Measurements from ENCODE around the gene CYP17A1.

The CYP17A1 gene

GRCh38 chr10:102791754-102792395, 45.3 kb downstream of the CYP17A1 start:
- DNase-seq = no peak
- no peaks in the 10 kb centered on the region for H3K27me3 ChIP-seq (replicated peaks in 2 of 5; ENCODE audit: control insufficient read depth in 4 of 5, insufficient read depth in 5 of 5, low read length in 4 of 5)
- no peak overlapping the region for H3K4me3 ChIP-seq (ENCODE audit: control insufficient read depth in 1 of 7, extremely low read depth in 1 of 7, insufficient read depth in 4 of 7, low read depth in 2 of 7, low read length in 6 of 7)
- 99% methylated on average over 7 of the region's 8 CpGs for WGBS (ENCODE audit: insufficient coverage)
- ChIA-PET POLR2A (no interaction called here), CTCF (interaction anchor here (1.1 kb wide), 1 partner anchor 10 kb away, joined by 3 read pairs; no protein-coding TSS in a partner anchor)
- H3K27ac ChIP-seq (ENCODE audit: insufficient read depth in 1 of 2, low read depth in 1 of 2, low read length in 2 of 2, poor library complexity in 1 of 2, severe bottlenecking in 2 of 2) = no peak overlapping the region
- H3K4me1 ChIP-seq (ENCODE audit: control extremely low read depth in 1 of 4, control insufficient read depth in 4 of 4, insufficient read depth in 4 of 4, low read length in 3 of 4) = peaks cover 16 to 37% (median 30%) of the 10 kb centered on the region in 4 experiments
- H3K36me3 ChIP-seq (ENCODE audit: control insufficient read depth in 4 of 4, insufficient read depth in 4 of 4, low read length in 3 of 4) = peaks cover 0 to 3% (median 2%) of the 10 kb centered on the region in 4 experiments
- H3K9me3 ChIP-seq (ENCODE audit: control extremely low read depth in 1 of 5, control insufficient read depth in 4 of 5, insufficient read depth in 2 of 5, low read depth in 1 of 5, low read length in 4 of 5) = peaks cover 0 to 3% (median 0%) of the 10 kb centered on the region in 5 experiments

GRCh38 chr10:102785818-102786217, 51.4 kb downstream of the CYP17A1 start:
- POLR2A ChIA-PET = interaction anchor here (1.4 kb wide), 1 partner anchor 9 kb away, joined by 4 read pairs; no protein-coding TSS in a partner anchor
- H3K27ac ChIP-seq (ENCODE audit: insufficient read depth in 1 of 2, low read depth in 1 of 2, low read length in 2 of 2, poor library complexity in 1 of 2, severe bottlenecking in 2 of 2) = peak overlapping the region; percentile 56 to 82
- no peaks in the 10 kb centered on the region for H3K27me3 ChIP-seq (replicated peaks in 2 of 5; ENCODE audit: control insufficient read depth in 4 of 5, insufficient read depth in 5 of 5, low read length in 4 of 5)
- H3K4me3 ChIP-seq (ENCODE audit: control insufficient read depth in 1 of 7, extremely low read depth in 1 of 7, insufficient read depth in 4 of 7, low read depth in 2 of 7, low read length in 6 of 7) = peak overlapping the region in 2 of 7 experiments; percentile 13 to 50
- CTCF ChIA-PET = interaction anchor here (0.9 to 2.7 kb wide), 5 partner anchors 8 to 34 kb away, joined by 3 to 12 read pairs (median 4); no protein-coding TSS in a partner anchor
- H3K36me3 ChIP-seq (ENCODE audit: control insufficient read depth in 4 of 4, insufficient read depth in 4 of 4, low read length in 3 of 4) = peaks cover 0 to 2% (median under 1%) of the 10 kb centered on the region in 4 experiments
- peak; percentile 81 to 87 (median 86) for DNase-seq
- H3K4me1 ChIP-seq (ENCODE audit: control extremely low read depth in 1 of 4, control insufficient read depth in 4 of 4, insufficient read depth in 4 of 4, low read length in 3 of 4) = peaks cover 17 to 54% (median 35%) of the 10 kb centered on the region in 4 experiments
- 23% methylated on average over 2 of the region's 2 CpGs for WGBS (ENCODE audit: insufficient coverage)
- peaks cover 0 to 3% (median 0%) of the 10 kb centered on the region in 5 experiments for H3K9me3 ChIP-seq (ENCODE audit: control extremely low read depth in 1 of 5, control insufficient read depth in 4 of 5, insufficient read depth in 2 of 5, low read depth in 1 of 5, low read length in 4 of 5)

DNA sequence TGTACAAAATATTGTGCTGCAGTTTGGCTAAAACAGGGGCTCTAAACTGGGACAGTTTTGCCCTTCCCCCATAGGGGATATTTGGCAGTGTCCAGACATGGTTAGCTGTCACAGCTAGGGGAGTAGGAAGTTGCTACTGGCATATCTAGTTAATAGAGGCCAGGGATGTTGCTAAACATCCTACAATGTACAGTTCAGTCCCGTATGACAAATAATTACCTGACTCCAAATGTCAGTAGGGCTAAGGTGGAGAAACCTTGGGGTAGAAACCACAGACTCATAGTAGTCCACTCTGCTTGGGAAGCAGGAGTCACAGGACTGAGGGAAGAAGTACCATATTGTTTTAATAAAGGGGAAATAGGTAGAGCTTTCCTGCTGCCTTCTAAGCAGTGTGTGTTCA, 53.6 kb downstream of the CYP17A1 start:
- CTCF ChIA-PET = no interaction called here
- Histone ChIP-seq H3K27me3 (replicated peaks in 2 of 5; ENCODE audit: control insufficient read depth in 4 of 5, insufficient read depth in 5 of 5, low read length in 4 of 5) (no peaks in the 10 kb centered on the region), H3K27ac (ENCODE audit: insufficient read depth in 1 of 2, low read depth in 1 of 2, low read length in 2 of 2, poor library complexity in 1 of 2, severe bottlenecking in 2 of 2) (no peak overlapping the region), H3K9me3 (ENCODE audit: control extremely low read depth in 1 of 5, control insufficient read depth in 4 of 5, insufficient read depth in 2 of 5, low read depth in 1 of 5, low read length in 4 of 5) (no peaks in the 10 kb centered on the region), H3K36me3 (ENCODE audit: control insufficient read depth in 4 of 4, insufficient read depth in 4 of 4, low read length in 3 of 4) (no peaks in the 10 kb centered on the region), H3K4me1 (ENCODE audit: control extremely low read depth in 1 of 4, control insufficient read depth in 4 of 4, insufficient read depth in 4 of 4, low read length in 3 of 4) (peaks cover 17 to 59% (median 37%) of the 10 kb centered on the region in 4 experiments), H3K4me3 (ENCODE audit: control insufficient read depth in 1 of 7, extremely low read depth in 1 of 7, insufficient read depth in 4 of 7, low read depth in 2 of 7, low read length in 6 of 7) (no peak overlapping the region)
- DNase-seq = no peak
- WGBS (ENCODE audit: insufficient coverage) = no CpG with 5 or more reads among the region's 1 CpG
- POLR2A ChIA-PET = interaction anchor here (0.6 kb wide), 1 partner anchor 11 kb away, joined by 5 read pairs; no protein-coding TSS in a partner anchor

GRCh38 chr10:102782673-102783551, 54.3 kb downstream of the CYP17A1 start:
- DNase-seq = no peak
- no peaks in the 10 kb centered on the region for H3K27me3 ChIP-seq (replicated peaks in 2 of 5; ENCODE audit: control insufficient read depth in 4 of 5, insufficient read depth in 5 of 5, low read length in 4 of 5)
- no peak overlapping the region for H3K27ac ChIP-seq (ENCODE audit: insufficient read depth in 1 of 2, low read depth in 1 of 2, low read length in 2 of 2, poor library complexity in 1 of 2, severe bottlenecking in 2 of 2)
- 89% methylated on average over 16 of the region's 18 CpGs for WGBS (ENCODE audit: insufficient coverage)
- H3K4me3 ChIP-seq (ENCODE audit: control insufficient read depth in 1 of 7, extremely low read depth in 1 of 7, insufficient read depth in 4 of 7, low read depth in 2 of 7, low read length in 6 of 7) = no peak overlapping the region
- POLR2A ChIA-PET = interaction anchor here (0.6 kb wide), 1 partner anchor 10 kb away, joined by 5 read pairs; no protein-coding TSS in a partner anchor
- H3K4me1 ChIP-seq (ENCODE audit: control extremely low read depth in 1 of 4, control insufficient read depth in 4 of 4, insufficient read depth in 4 of 4, low read length in 3 of 4) = peaks cover 17 to 59% (median 37%) of the 10 kb centered on the region in 4 experiments
- CTCF ChIA-PET = interaction anchor here (1.5 to 8.4 kb wide), 2 partner anchors 8 to 29 kb away, joined by 3 to 60 read pairs; no protein-coding TSS in a partner anchor
- peaks cover 0 to 3% (median 0%) of the 10 kb centered on the region in 4 experiments for H3K36me3 ChIP-seq (ENCODE audit: control insufficient read depth in 4 of 4, insufficient read depth in 4 of 4, low read length in 3 of 4)
- H3K9me3 ChIP-seq (ENCODE audit: control extremely low read depth in 1 of 5, control insufficient read depth in 4 of 5, insufficient read depth in 2 of 5, low read depth in 1 of 5, low read length in 4 of 5) = no peaks in the 10 kb centered on the region

DNA sequence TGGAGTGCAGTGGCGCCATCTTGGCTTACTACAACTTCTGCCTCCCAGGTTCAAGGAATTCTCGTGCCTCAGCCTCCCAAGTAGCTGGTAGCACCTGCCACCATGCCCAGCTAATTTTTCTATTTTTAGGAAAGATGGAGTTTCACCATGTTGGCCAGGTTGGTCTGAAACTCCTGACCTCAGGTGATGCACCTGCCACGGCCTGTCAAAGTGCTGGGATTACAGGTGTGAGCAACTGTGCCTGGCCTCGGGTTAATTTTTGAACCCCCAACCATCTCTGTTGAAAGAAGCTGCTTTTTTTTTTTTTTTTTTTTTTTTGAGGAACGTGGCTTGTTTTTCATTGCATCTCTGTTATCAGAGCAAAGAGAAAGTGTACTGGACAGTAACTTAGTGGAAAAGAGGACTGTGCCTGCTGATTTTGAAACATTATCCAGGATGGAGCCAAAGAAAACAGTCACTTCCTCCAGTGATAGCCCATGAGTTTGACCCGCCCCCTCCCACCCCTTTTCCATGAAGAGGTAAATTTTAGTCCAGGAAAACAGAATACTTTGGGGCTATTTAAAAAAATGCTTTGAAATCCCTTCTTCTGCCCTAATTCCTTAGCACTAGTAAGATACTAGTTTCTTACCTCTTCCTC, 55.2 kb downstream of the CYP17A1 start:
- H3K4me1 ChIP-seq (ENCODE audit: control extremely low read depth in 1 of 4, control insufficient read depth in 4 of 4, insufficient read depth in 4 of 4, low read length in 3 of 4) = peaks cover 16 to 55% (median 36%) of the 10 kb centered on the region in 4 experiments
- H3K4me3 ChIP-seq (ENCODE audit: control insufficient read depth in 1 of 7, extremely low read depth in 1 of 7, insufficient read depth in 4 of 7, low read depth in 2 of 7, low read length in 6 of 7) = no peak overlapping the region
- H3K9me3 ChIP-seq (ENCODE audit: control extremely low read depth in 1 of 5, control insufficient read depth in 4 of 5, insufficient read depth in 2 of 5, low read depth in 1 of 5, low read length in 4 of 5) = no peaks in the 10 kb centered on the region
- no peaks in the 10 kb centered on the region for H3K27me3 ChIP-seq (replicated peaks in 2 of 5; ENCODE audit: control insufficient read depth in 4 of 5, insufficient read depth in 5 of 5, low read length in 4 of 5)
- WGBS (ENCODE audit: insufficient coverage) = 92% methylated on average over 2 of the region's 6 CpGs
- H3K36me3 ChIP-seq (ENCODE audit: control insufficient read depth in 4 of 4, insufficient read depth in 4 of 4, low read length in 3 of 4) = peaks cover 0 to 3% (median 0%) of the 10 kb centered on the region in 4 experiments
- ChIA-PET POLR2A (no interaction called here), CTCF (interaction anchor here (1.1 to 8.4 kb wide), 4 partner anchors 9 to 29 kb away, joined by 3 to 60 read pairs (median 4); no protein-coding TSS in a partner anchor)
- DNase-seq = no peak
- no peak overlapping the region for H3K27ac ChIP-seq (ENCODE audit: insufficient read depth in 1 of 2, low read depth in 1 of 2, low read length in 2 of 2, poor library complexity in 1 of 2, severe bottlenecking in 2 of 2)

- Histone ChIP-seq H3K4me3 (ENCODE audit: control insufficient read depth in 1 of 7, extremely low read depth in 1 of 7, insufficient read depth in 4 of 7, low read depth in 2 of 7, low read length in 6 of 7) (peak overlapping the region in 2 of 7 experiments; percentile 35 to 44), H3K36me3 (ENCODE audit: control insufficient read depth in 4 of 4, insufficient read depth in 4 of 4, low read length in 3 of 4) (peaks cover 0 to 3% (median 0%) of the 10 kb centered on the region in 4 experiments), H3K27ac (ENCODE audit: insufficient read depth in 1 of 2, low read depth in 1 of 2, low read length in 2 of 2, poor library complexity in 1 of 2, severe bottlenecking in 2 of 2) (peak overlapping the region in 1 of 2 experiments; percentile 31), H3K9me3 (ENCODE audit: control extremely low read depth in 1 of 5, control insufficient read depth in 4 of 5, insufficient read depth in 2 of 5, low read depth in 1 of 5, low read length in 4 of 5) (no peaks in the 10 kb centered on the region), H3K27me3 (replicated peaks in 2 of 5; ENCODE audit: control insufficient read depth in 4 of 5, insufficient read depth in 5 of 5, low read length in 4 of 5) (no peaks in the 10 kb centered on the region), H3K4me1 (ENCODE audit: control extremely low read depth in 1 of 4, control insufficient read depth in 4 of 4, insufficient read depth in 4 of 4, low read length in 3 of 4) (peaks cover 10 to 55% (median 36%) of the 10 kb centered on the region in 4 experiments)
- CTCF ChIA-PET = interaction anchor here (1.1 to 8.4 kb wide), 4 partner anchors 8 to 28 kb away, joined by 3 to 60 read pairs (median 4); no protein-coding TSS in a partner anchor
- peak; percentile 37 to 74 (median 68) for DNase-seq
- POLR2A ChIA-PET = no interaction called here
- 49% methylated on average over 6 of the region's 8 CpGs for WGBS (ENCODE audit: insufficient coverage)
These were observed 55.9 kb downstream of the CYP17A1 start for GRCh38 chr10:102781090-102781920.
